GM18502 (cell line): ENCODE results near the gene FAM222B.
A peak's percentile ranks its signal among the peaks of the same experiment; 100 is the strongest.
"Not testable (repeated sequence)": the region's sequence is repeated elsewhere in the genome, so short reads cannot be mapped to it uniquely, and the experiment has no call there.

ENCODE experiments used
- ATAC-seq: cut with Tn5 transposase; IDR thresholded peaks from one replicate; pipeline ENCODE4 v1.9.1; 2021; ENCODE audit warnings: mild to moderate bottlenecking; ENCODE audit not compliant: unreplicated experiment, poor library complexity

FAM222B gene

GRCh38 chr17:28874750-28875149, 32.2 kb upstream of the FAM222B start:
- ATAC-seq: no peak

GRCh38 chr17:28873839-28874238, 31.2 kb upstream of the FAM222B start:
- ATAC-seq: no peak

- peak; percentile 86 for ATAC-seq
Observed at GRCh38 chr17:28871056-28871579, 28.5 kb upstream of the FAM222B start.

GRCh38 chr17:28867276-28867675, 24.7 kb upstream of the FAM222B start:
- ATAC-seq: no peak

- ATAC-seq: no peak
Observed at GRCh38 chr17:28865946-28866752, 23.6 kb upstream of the FAM222B start.

- ATAC-seq: no peak
Observed at GRCh38 chr17:28864991-28865849, 22.6 kb upstream of the FAM222B start.

GRCh38 chr17:28863953-28864352, 21.4 kb upstream of the FAM222B start:
- no peak for ATAC-seq

GRCh38 chr17:28862561-28862960, 20.0 kb upstream of the FAM222B start:
- ATAC-seq: no peak

GRCh38 chr17:28861393-28862203, 19.0 kb upstream of the FAM222B start:
- no peak for ATAC-seq

- no peak for ATAC-seq
Observed at GRCh38 chr17:28860363-28860808, 17.8 kb upstream of the FAM222B start.

- no peak for ATAC-seq
Observed at GRCh38 chr17:28858801-28859355, 16.3 kb upstream of the FAM222B start.

GRCh38 chr17:28857905-28858800, 15.6 kb upstream of the FAM222B start:
- ATAC-seq: no peak

GRCh38 chr17:28856028-28856574, 13.5 kb upstream of the FAM222B start:
- ATAC-seq: no peak

GRCh38 chr17:28855336-28855679, 12.7 kb upstream of the FAM222B start:
- no peak for ATAC-seq

GRCh38 chr17:28854457-28855335, 12.1 kb upstream of the FAM222B start, which contains the start of gene ERAL1:
ERAL1 (plus strand) TSS chr17:28855016; CDS start chr17:28855035, 19 bp downstream.
- ATAC-seq: peak; percentile 97

GRCh38 chr17:28853295-28853694, 10.7 kb upstream of the FAM222B start:
- ATAC-seq: no peak

GRCh38 chr17:28849281-28849680, 6.7 kb upstream of the FAM222B start:
- no peak for ATAC-seq

- ATAC-seq: not testable (repeated sequence)
Observed at GRCh38 chr17:28848667-28849066, 6.1 kb upstream of the FAM222B start.
